Ovary (tissue), 9 donors: ENCODE results near the gene ZFPM1. TPM values are rescaled to one million over a fixed set of nuclear protein-coding genes. Genes with fewer than 3 reads are reported as not detected.

Source experiments
- DNase-seq, 5 donors: peaks; one replicate each; pipeline ENCODE4 v3.0.0-alpha.2; 2019 to 2020
- H3K27ac ChIP-seq, 2 donors: fragments of 200-600 bp; one replicate each; pipeline versions ENCODE4 v1.5.1 to v1.8.0; 2019 to 2022
- H3K27me3 ChIP-seq: fragments of 200-600 bp; one replicate; pipeline ENCODE4 v1.8.0; 2022
- H3K36me3 ChIP-seq: fragments of 200-600 bp; sonication (generic); one replicate; pipeline ENCODE4 v1.5.1; 2019
- H3K4me1 ChIP-seq: one replicate; pipeline ENCODE4 v1.8.1; 2013; ENCODE audit warnings: mild to moderate bottlenecking, moderate library complexity; ENCODE audit not compliant: insufficient read depth
- H3K4me3 ChIP-seq: fragments of 200-600 bp; sonication (generic); one replicate; pipeline ENCODE4 v1.5.1; 2017
- H3K9me3 ChIP-seq, 2 donors: fragments of 200-600 bp in 1 of 2; sonication (generic) in 1 of 2; one replicate each; pipeline versions ENCODE4 v1.5.1 to v1.8.1; 2013 to 2019; ENCODE audit warnings: mild to moderate bottlenecking in 1 of 2, moderate library complexity in 1 of 2
- CTCF ChIP-seq, 3 donors: fragments of 450-650 bp in 2 of 3; fragments of 200-600 bp in 1 of 3; IDR thresholded peaks; one replicate each; pipeline versions ENCODE4 v1.5.1 to v1.8.0; 2016 to 2022; ENCODE audit warnings: antibody characterized with exemption in 3 of 3, mild to moderate bottlenecking in 1 of 3
- EP300 ChIP-seq: sonication (generic); formaldehyde crosslinking; IDR thresholded peaks from one replicate; pipeline ENCODE4 v1.6.1; 2017; ENCODE audit warnings: antibody characterized with exemption
- POLR2A ChIP-seq: fragments of 450-650 bp; IDR thresholded peaks from one replicate; pipeline ENCODE4 v1.6.1; 2017; ENCODE audit warnings: antibody characterized with exemption, mild to moderate bottlenecking, moderate library complexity
- WGBS, 3 donors: extraction: QIAGEN DNeasy Blood & Tissue Kit in 1 of 3; methylation state at CpG; one replicate each; pipeline versions ENCODE4 v1.1.5 to v1.1.7; 2013 to 2017; 5-methylcytosine and 5-hydroxymethylcytosine counted together
- intact Hi-C, 4 donors: fragments of 100-400 bp; cut with DNase I; formaldehyde crosslinking; loops; one replicate each; pipeline versions ENCODE4 v1.11.0 to v1.15.1; 2022 to 2023
- polyA plus RNA-seq, 2 donors: library from polyadenylated mRNA; stranded (reverse); fragments of 200-250 nt in 1 of 2; fragments of 350-450 nt in 1 of 2; fragmentation: Illumina TruSeq in 1 of 2; extraction: RNeasy Lipid Tissue Mini Kit (QIAGEN cat#74804) in 1 of 2; gene quantifications; one replicate each; pipeline ENCODE4 v1.2.3, GENCODE V29; 2013 to 2014
- total RNA-seq, 7 donors: library from RNA; depleted of rRNA in 2 of 7; stranded (reverse); fragments of >200 nt in 2 of 7; fragmentation: NEBNext Ultra II Directional in 3 of 7; extraction: Animal tissue kit (Norgen Biotek cat#: 25700) in 3 of 7; gene quantifications; one replicate each; pipeline versions ENCODE4 v1.1.0 to v1.2.4, GENCODE V29; 2016 to 2023
- donor health status: DM: no; HTN: no; CAD: no; lungs with moderate emphysema.
- donor health status: DM: no; HTN: no; CAD: no.
- donor health status: Bipolar disorder and iron deficiency.
- donor health status: DM: yes; HTN: yes; CAD: no.
- donor health status: DM: no; HTN: no; CAD: no.
- donor health status: DM: yes; HTN: yes; CAD: no.

The ZFPM1 gene
- total and polyA plus RNA-seq, 9 donors: 0.10 to 11.4 (median 3.5) TPM

GRCh38 chr16:88451586-88452481 lies 1.2 kb upstream of the ZFPM1 start:
- Histone ChIP-seq H3K4me1 (peaks cover 18% of the 10 kb centered on the region), H3K9me3 (no peaks in the 10 kb centered on the region), H3K27me3 (peaks cover 2% of the 10 kb centered on the region), H3K4me3 (peak overlapping the region; percentile 58), H3K36me3 (no peaks in the 10 kb centered on the region), H3K27ac (no peak overlapping the region)
- TF ChIP-seq EP300 (no peak), POLR2A (no peak), CTCF (IDR thresholded peaks at IDR 0.05) (no peak)
- WGBS, 3 donors: 39 to 52% (median 45%) methylated on average over 28 to 30 of the region's 30 CpGs
- peak in 2 of 5 donors; percentile 52 to 53 for DNase-seq
- intact Hi-C loops: no loop called here

- intact Hi-C loops: no loop called here
- WGBS, 3 donors: 1 to 2% (median 2%) methylated on average over 18 to 72 of the region's 72 CpGs
- no peak for TF ChIP-seq CTCF (IDR thresholded peaks at IDR 0.05)
- TF ChIP-seq POLR2A: no peak
- TF ChIP-seq EP300: peak; percentile 9
Measured at GRCh38 chr16:88452482-88453216, 431 bp upstream of the ZFPM1 start.

GRCh38 chr16:88453611-88454522 lies 787 bp downstream of the ZFPM1 start:
- H3K4me1 ChIP-seq: peaks cover 18% of the 10 kb centered on the region
- peak overlapping the region; percentile 39 for H3K4me3 ChIP-seq
- 2 to 5% (median 2%) methylated on average over 29 to 89 of the region's 89 CpGs for WGBS, 3 donors
- peaks cover 4% of the 10 kb centered on the region for H3K27me3 ChIP-seq
- peak in 2 of 5 donors; percentile 66 to 67 for DNase-seq
- intact Hi-C loops: no loop called here
- TF ChIP-seq CTCF (IDR thresholded peaks at IDR 0.05): no peak
- TF ChIP-seq POLR2A: no peak
- no peak for TF ChIP-seq EP300
- no peak overlapping the region for H3K27ac ChIP-seq
- no peaks in the 10 kb centered on the region for H3K36me3 ChIP-seq
- H3K9me3 ChIP-seq: no peaks in the 10 kb centered on the region

More at GRCh38 chr16:88452482-88453216, 431 bp upstream of the ZFPM1 start:
- peak; percentile 97 to 99 (median 99) for DNase-seq
- H3K27me3 ChIP-seq: peaks cover 4% of the 10 kb centered on the region
- H3K4me3 ChIP-seq: peak overlapping the region; percentile 58
- H3K36me3 ChIP-seq: no peaks in the 10 kb centered on the region
- no peaks in the 10 kb centered on the region for H3K9me3 ChIP-seq
- peaks cover 18% of the 10 kb centered on the region for H3K4me1 ChIP-seq
- peak overlapping the region in 1 of 2 donors; percentile 21 for H3K27ac ChIP-seq

GRCh38 chr16:88454523-88454947 lies 1.5 kb downstream of the ZFPM1 start:
- Histone ChIP-seq H3K9me3 (no peaks in the 10 kb centered on the region), H3K27me3 (peaks cover 4% of the 10 kb centered on the region), H3K36me3 (no peaks in the 10 kb centered on the region), H3K27ac (no peak overlapping the region), H3K4me3 (peak overlapping the region; percentile 39), H3K4me1 (peaks cover 18% of the 10 kb centered on the region)
- TF ChIP-seq EP300 (no peak), CTCF (IDR thresholded peaks at IDR 0.05) (no peak), POLR2A (no peak)
- 11 to 18% (median 16%) methylated on average over 23 to 27 of the region's 27 CpGs for WGBS, 3 donors
- DNase-seq: peak in 1 of 5 donors; percentile 54
- intact Hi-C loops: no loop called here
